Non-pigmented ciliary epithelial cell (primary cell): ENCODE data around the gene KRT35.

Source experiments
- DNase-seq: peaks from one replicate; pipeline ENCODE4 v3.0.0-alpha.2; 2010; ENCODE audit warnings: low read depth

The KRT35 gene

GRCh38 chr17:41486809-41487530 lies 6.0 kb upstream of the KRT35 start:
- DNase-seq = no peak

- DNase-seq = no peak
Measured at GRCh38 chr17:41486316-41486715, 5.4 kb upstream of the KRT35 start.

- DNase-seq = no peak
Measured at GRCh38 chr17:41484920-41485904, 4.3 kb upstream of the KRT35 start.

- no peak for DNase-seq
Measured at GRCh38 chr17:41483991-41484826, 3.3 kb upstream of the KRT35 start.

GRCh38 chr17:41483531-41483930 lies 2.6 kb upstream of the KRT35 start:
- DNase-seq = no peak

- no peak for DNase-seq
Measured at GRCh38 chr17:41480581-41480980, 370 bp downstream of the KRT35 start.

- DNase-seq = no peak
Measured at GRCh38 chr17:41480136-41480535, 815 bp downstream of the KRT35 start.

- no peak for DNase-seq
Measured at GRCh38 chr17:41478237-41478636, 2.7 kb downstream of the KRT35 start.

GRCh38 chr17:41476866-41477815 lies 3.8 kb downstream of the KRT35 start:
- DNase-seq = no peak

GRCh38 chr17:41475421-41475820 lies 5.5 kb downstream of the KRT35 start:
- DNase-seq = no peak

GRCh38 chr17:41474863-41475262 lies 6.1 kb downstream of the KRT35 start:
- DNase-seq = no peak

GRCh38 chr17:41468346-41468745 lies 12.6 kb downstream of the KRT35 start:
- DNase-seq = no peak

- no peak for DNase-seq
Measured at GRCh38 chr17:41467561-41467960, 13.4 kb downstream of the KRT35 start.

- no peak for DNase-seq
Measured at GRCh38 chr17:41466988-41467387, 14.0 kb downstream of the KRT35 start, which contains the start of gene KRT32. TSS of gene KRT32 (minus strand) at chr17:41467386. CDS start at chr17:41467325, 61 bp downstream.

GRCh38 chr17:41464682-41465081 lies 16.3 kb downstream of the KRT35 start:
- peak; percentile 55 for DNase-seq

GRCh38 chr17:41464173-41464572 lies 16.8 kb downstream of the KRT35 start:
- no peak for DNase-seq

GRCh38 chr17:41463746-41464145 lies 17.2 kb downstream of the KRT35 start:
- no peak for DNase-seq

GRCh38 chr17:41462705-41463104 lies 18.2 kb downstream of the KRT35 start:
- DNase-seq = no peak

- no peak for DNase-seq
Measured at GRCh38 chr17:41457676-41458075, 23.3 kb downstream of the KRT35 start.

- DNase-seq = no peak
Measured at GRCh38 chr17:41456204-41456603, 24.7 kb downstream of the KRT35 start.

GRCh38 chr17:41455236-41455635 lies 25.7 kb downstream of the KRT35 start:
- DNase-seq = no peak
